Activated CD4-positive, alpha-beta T cell treated with anti-CD3 and anti-CD28 coated beads, Interleukin-2, amount 50 U/mL, for 16 hours (primary cell): Measurements from ENCODE around the gene LILRA1.
A peak's percentile ranks its signal among the peaks of the same experiment; 100 is the strongest.
"Not testable (repeated sequence)": the region's sequence is repeated elsewhere in the genome, so short reads cannot be mapped to it uniquely, and the experiment has no call there.

Experiments
- DNase-seq: peaks from one replicate; pipeline ENCODE4 v3.0.0-alpha.2; 2020

Gene LILRA1

DNA sequence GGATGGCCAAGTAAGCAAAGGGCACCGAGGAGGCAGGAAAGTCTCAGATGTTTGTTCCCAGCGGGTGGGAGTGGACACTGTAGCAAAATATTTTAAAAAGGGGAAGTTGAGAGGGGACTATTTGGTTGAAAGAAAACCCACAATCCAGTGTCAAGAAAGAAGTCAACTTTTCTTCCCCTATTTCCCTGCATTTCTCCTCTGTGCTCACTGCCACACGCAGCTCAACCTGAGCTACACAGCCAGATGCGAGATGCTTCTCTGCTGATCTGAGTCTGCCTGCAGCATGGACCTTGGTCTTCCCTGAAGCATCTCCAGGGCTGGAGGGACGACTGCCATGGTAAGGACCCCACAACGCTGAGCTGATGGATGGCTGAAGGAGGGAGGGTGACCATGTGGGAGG, at the start of gene LILRA1:
LILRA1 (plus strand) TSS at position 188 of the 400 bp plus-strand sequence. CDS start 613 bp downstream, outside the sequence.
- not testable (repeated sequence) for DNase-seq

DNA sequence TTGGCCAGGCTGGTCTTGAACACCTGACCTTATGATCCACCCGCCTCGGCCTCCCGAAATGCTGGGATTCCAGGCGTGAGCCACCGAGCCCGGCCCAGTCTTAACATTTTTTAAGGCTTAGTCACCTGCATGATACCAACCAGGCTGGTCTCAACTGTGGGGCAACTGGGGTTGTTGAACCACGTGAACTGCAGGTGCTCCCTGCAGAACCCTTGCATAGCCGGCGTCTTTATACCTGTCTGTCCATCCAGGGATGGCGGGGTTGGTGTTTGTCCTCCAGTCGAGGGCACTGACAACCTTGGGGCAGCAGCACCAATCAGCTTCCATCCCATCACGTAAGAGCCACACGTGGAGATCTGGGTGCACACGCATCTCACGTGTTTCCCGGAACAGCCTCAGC, 44.6 kb upstream of the LILRA1 start:
- DNase-seq: no peak

DNA sequence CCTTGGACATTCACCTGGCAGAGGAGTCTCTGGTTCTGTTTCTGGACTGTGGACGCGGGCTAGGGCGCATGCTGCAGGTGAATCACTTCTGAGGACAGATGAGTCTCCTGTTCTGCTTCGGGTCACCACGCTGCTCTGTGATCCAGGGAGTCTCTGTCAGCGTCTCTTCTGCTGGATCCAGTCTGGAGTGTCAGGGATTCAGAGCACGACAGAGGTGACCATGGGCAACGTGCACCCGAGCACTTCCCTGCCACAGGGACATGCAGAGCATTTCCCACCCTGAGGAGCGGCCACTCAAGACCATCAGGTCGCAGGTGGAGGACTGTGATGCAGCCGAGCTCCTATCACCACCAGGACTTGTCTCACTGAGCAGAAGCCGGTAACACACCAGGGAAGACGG, 44.2 kb upstream of the LILRA1 start:
- DNase-seq: no peak

DNA sequence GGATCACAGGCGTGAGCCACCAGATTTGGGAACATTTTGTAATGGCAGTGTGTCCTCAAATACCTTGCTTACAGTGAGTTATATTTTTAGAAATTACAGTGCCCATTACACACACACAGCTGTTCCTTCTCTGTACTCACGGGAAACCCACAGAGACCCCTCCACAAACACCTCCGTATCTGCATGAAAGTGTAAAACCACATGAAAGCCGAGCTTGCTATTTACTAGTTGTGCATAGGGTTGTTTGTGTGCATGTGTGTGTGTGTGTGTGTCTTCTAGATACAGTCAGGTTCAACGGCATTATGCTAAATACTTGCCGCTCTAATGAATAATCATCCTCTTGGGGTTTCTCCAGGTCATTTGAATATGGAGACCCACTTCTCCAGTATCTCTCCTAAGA, 42.1 kb upstream of the LILRA1 start:
- peak; percentile 23 for DNase-seq

DNA sequence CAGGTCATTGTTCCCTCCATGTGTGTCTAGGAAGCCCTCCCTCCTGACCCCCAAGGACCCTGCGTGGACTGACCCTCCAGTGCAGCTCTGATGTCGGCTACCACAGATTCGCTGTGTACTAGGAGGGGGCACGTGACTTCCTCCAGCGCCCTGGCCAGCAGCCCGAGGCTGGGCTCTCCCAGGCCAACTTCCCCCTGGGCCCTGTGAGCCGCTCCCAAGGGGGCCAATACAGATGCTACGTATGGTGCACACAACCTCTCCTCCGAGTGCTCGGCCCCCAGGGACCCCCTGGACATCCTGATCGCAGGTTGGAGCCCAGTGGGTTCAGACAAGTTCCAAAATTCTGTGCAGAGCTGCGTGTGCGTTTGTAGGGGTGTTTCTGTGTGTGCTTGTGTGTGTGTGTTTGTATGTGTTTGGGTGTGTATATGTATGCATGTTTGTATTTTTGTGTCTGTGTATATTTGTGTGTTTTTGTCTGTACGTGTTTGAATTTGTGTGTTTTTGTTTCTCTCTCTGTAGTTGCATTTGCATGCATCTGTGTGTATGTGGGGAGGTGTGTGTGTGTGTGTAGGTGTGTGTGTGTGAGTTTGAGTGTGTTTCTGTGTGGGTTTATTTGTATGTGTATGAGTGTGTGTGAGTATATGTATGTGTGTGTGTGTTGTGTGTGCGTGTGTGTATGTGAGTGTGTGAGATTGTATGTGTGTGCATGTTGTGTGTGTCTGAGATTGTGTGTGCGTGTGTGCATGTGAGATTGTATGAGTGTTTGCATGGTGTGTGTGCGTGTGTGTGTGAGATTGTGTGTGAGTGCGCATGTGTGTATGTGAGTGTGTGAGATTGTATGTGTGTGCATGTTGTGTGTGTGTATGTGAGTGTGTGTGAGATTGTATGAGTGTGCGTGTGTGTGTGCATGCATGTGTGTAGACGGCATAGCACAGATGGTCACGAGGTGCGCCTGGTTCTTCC, 41.2 kb upstream of the LILRA1 start:
- DNase-seq: no peak

DNA sequence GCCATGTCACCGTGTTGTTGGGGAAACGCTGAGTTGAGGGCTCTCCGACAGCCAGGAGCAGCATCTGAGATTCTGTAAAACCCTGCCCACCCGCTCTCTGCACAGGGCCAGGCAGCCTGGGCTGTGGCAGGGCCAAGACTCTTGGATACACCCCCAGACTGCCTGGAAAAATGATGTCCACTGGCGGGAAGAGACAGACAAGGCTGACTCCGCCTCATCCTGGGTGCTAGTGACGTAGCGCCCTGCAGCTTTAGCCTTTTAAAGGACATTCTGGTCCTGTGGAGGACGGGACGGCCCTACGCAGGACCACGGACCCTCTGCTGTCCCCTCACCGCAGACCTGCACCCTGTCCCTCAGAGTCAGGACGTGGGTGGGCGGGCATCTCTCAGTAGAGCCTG, 40.5 kb upstream of the LILRA1 start:
- DNase-seq: no peak

DNA sequence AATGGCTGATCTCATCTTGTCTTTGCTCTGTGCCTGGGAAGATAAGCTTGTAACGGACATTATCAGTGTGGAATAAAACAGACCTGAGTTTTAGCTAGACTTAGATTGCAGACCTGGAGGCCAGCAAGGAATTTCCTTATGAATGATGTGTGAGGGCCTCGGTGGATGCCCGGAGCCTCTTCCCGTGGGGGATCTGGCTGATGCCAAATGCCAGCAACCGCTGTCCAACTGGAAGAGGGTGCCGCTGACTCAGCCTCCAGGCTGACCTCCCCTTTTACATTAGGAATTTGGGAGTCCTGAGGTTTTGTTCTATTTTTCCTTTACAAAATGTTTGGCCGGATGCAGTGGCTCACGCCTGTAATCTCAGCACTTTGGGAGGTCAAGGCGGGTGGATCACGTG, 39.4 kb upstream of the LILRA1 start:
- no peak for DNase-seq

DNA sequence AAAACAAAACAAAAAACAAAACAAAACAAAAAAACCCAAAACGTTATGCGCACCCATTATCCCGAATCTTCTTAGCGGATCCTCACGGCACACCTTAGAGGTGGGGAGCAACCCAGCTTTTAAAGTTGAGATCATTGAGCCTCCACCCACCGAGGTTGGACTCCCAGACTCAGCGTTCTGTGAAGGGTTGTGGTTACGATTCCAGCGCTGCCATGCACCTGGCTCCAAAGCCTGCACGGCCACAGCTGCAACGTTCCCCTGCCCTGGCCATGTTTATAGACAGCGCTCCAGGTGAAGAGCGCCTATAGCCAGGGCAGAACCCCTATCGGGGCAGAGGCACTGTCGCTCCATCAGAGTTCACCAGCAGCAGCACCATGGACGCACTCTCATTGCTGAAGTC, 38.5 kb upstream of the LILRA1 start:
- no peak for DNase-seq

DNA sequence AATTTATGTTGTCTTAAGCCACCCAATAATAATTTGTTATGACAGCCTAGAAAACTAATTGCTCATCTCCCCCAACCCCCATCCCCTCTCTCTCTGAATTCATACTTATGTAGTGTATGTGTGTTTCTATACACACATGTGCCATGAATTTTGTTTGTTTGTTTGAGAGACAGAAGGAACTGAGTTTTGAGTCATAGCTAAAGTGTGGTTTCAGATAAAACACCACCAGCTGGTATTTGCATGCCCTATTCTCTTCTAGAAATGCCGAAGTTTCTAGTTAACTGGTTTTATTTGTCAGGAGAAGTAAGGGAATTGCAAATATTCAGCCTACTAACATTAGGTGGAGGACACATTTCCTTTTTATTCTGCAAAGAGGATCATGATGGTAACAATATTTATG, 37.2 kb upstream of the LILRA1 start:
- DNase-seq: no peak

DNA sequence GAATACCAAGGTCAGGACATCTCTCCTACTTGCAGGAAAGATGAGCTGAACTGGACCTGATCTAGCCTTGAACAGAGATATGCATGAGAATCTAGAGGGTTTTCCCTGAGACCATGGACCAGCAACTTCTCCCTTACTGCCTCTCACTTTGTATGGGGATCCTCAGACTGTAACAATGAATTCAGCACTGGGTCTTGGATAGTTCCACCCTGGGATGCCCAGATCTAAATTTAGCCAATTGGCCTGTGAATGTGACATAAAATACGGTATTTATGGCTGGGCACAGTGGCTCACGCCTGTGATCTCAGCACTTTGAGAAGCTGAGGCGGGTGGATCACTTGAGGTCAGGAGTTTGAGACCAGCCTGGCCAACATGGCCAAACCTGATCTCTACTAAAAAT, 35.1 kb upstream of the LILRA1 start:
- no peak for DNase-seq

DNA sequence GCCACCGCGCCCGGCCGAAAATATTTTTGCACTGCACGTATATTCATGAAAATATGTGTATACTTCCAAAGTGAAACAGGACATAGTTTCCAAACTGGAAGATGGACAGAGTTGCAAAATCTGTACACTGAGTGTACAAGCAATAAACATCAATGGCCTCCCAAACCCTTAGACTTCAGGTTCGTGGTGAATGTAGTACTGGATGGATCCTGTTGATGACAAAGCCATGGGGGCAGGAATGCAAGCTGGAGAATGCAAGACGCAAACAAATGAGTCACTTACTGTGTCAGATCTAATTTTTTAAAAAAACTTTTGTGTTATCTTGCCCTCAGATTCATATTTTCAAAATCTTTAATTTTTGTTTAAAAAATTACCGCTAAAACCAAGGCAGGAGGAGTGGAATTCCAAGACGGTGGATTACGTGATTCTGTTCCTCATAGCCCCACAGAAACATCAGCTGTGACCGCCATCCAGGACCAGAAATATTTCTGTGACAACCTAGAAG, 32.5 kb upstream of the LILRA1 start:
- DNase-seq: no peak

DNA sequence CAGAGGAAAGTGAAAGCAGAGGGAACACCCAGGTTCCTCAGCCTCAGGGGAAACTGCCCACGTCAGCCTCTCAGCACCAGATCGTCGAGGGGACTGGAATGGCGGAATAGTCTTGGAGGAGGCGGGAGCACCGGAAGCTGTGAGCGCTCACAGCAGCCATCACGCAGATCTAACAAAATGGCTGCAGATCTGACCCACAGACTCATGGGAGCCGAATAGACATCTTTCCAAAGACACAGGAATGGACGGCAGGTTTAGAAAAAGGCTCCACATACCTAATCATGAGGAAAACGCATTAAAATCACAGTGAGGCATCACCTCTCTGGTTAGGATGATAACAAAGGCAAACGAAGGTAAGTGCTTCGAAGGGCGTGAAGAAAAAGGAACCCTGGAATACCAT, 31.6 kb upstream of the LILRA1 start:
- DNase-seq: no peak

DNA sequence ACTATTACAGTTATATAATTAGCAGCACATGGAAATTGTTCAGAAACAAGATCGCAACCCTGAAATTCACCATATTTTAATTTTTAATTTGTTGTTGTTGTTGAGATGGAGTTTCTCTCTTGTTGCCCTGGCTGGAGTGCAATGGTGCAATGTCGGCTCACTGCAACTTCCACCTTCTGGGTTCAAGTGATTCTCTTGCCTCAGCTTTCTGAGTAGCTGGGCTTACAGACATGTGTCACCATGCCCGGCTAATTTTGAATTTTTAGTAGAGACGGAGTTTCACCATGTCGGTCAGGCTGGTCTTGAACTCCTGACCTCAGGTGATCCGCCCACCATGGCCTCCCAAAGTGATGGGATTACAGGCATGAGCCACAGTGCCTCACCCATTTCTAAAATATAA, 30.2 kb upstream of the LILRA1 start:
- not testable (repeated sequence) for DNase-seq

DNA sequence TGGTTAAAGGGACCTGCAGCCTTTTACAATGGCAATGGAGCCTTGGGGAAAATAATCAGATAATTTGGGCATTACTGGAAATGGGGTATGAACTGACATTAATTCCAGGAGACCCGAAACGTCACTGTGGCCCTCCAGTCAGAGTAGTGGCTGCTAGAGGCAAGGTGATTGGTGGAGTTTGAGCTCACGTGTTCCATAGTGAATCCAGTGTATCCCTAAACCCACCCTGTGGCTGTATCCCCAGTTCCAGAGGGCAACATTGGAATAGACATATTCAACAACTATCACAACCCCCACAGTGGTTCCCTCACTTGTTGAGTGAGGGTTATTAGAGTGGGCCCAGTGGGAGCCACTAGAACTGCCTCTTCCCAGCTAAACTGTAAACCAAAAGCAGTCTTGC, 23.1 kb upstream of the LILRA1 start:
- no peak for DNase-seq

DNA sequence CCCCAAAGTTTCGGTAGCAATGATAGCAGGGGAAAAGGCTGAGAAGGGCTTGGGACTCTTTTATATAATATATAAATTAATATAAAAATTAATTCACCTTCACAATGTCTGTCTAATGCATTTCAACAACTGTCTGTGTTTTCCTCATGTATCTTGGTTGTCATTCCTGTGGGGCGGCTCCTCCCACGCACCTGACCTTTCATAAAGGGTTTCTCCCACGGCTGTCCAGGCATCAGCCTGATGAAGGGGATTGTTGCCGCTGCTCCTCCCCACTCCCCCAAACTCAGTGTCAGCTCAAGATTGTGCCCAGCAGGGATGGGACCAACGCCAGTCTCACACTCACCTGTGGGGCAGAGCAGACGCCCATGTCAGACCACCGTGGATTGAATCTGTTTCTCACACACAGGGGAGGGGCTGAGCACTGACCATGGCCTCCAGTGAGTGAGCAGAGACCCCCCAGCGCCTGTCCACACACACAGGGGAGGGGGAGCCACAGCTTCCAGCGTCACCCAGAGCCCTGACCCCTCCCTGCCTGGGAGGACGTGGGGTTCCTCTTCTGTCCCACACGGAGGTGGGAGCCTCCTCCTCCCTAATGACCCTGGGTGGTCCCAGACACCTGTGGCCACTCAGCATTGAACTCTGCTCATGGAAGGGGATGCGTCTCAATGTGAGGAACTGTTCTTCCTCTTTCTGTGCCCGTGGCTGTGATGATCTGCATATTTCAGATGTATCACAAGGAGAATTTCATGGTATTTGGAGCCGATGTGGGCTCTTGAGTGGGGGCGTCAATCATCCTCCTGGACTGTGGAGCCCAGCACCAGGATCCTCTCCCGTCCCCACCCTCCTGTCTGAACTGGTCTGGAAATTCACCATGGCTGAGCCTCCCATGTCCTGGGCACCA, 21.5 kb upstream of the LILRA1 start:
- not testable (repeated sequence) for DNase-seq

DNA sequence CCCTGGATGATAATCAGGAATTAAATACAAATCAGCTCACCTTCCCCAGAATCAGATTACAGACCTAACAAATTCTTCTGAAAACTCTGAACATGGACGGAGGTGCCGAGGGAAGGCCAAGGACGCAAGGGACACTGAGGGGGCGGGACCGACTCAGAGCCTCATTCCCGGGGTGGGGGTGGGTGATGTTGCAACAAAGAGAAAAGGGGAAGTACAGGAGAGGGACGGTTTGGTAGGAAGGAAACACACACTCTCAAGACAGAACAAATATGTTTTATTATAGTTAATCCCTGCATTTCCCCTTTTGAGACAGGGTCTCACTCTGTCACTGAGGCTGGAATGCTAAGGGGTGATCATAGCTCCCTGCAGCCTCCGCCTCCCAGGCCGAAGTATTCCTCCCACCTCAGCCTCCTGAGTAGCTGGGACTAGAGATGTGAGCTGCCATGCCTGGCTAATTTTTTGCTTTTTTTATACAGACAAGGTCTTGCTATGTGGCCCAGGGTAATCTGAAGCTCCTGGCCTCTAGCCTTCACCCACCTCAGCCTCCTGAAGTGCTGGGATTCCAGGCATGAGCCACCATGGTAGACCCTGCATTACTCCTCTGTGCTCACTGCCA, 20.6 kb upstream of the LILRA1 start:
- no peak for DNase-seq

DNA sequence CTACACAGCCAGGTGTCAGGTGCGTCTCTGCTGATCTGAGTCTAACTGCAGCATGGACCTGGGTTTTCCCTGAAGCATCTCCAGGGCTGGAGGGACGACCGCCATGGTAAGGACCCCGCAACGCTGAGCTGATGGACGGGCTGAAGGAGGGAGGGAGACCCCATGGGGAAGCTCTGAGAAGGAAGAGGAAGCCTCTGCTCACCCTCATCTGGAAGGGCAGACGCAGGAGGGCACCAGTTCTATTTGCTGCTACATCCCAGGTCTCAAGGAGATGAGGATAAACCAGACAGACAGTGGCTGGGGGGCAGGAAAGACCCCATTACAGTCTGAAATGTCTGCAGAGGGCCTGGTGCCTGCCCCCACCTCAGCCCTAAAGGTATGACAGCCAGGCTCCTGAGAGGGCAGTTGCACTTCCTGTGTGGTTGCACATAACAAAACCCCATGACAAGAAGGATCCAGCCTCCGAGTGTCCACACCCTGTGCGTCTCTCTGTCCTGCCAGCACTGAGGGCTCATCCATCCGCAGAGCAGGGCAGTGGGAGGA, 20.0 kb upstream of the LILRA1 start, which contains the start of gene LILRA2:
LILRA2 (plus strand) TSS at position 461 of the 543 bp plus-strand sequence. CDS start 89 bp downstream, outside the sequence.
- no peak for DNase-seq

DNA sequence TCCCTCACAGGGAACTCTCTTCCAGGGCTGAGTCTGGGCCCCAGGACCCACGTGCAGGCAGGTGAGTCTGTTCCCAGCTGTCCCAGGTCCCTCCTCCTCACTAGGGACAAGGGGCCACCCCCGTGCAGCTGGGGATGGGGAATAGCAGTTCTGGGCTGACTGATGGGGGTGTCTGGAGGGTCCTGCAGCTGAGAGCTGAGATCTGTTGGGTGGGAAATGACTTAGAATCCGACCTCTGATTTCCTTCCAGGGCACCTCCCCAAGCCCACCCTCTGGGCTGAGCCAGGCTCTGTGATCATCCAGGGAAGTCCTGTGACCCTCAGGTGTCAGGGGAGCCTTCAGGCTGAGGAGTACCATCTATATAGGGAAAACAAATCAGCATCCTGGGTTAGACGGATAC, 19.4 kb upstream of the LILRA1 start:
- no peak for DNase-seq

DNA sequence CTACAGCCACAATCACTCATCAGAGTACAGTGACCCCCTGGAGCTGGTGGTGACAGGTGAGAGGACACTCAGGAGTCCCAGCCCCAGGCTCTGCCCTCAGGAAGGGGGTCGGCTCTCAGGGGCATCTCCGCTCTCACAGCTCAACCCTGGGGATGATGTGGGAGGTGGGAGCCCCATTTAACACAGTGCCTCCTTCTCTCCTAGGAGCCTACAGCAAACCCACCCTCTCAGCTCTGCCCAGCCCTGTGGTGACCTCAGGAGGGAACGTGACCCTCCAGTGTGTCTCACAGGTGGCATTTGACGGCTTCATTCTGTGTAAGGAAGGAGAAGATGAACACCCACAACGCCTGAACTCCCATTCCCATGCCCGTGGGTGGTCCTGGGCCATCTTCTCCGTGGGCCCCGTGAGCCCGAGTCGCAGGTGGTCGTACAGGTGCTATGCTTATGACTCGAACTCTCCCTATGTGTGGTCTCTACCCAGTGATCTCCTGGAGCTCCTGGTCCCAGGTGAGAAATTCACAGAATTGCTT, 18.8 kb upstream of the LILRA1 start:
- no peak for DNase-seq

DNA sequence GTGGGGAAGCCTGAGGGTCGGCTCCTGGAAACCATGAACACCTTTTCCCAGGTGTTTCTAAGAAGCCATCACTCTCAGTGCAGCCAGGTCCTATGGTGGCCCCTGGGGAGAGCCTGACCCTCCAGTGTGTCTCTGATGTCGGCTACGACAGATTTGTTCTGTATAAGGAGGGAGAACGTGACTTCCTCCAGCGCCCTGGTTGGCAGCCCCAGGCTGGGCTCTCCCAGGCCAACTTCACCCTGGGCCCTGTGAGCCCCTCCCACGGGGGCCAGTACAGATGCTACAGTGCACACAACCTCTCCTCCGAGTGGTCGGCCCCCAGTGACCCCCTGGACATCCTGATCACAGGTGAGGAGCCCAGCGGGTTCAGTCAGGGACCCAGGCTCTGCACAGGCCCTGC, 18.2 kb upstream of the LILRA1 start:
- DNase-seq: not testable (repeated sequence)

DNA sequence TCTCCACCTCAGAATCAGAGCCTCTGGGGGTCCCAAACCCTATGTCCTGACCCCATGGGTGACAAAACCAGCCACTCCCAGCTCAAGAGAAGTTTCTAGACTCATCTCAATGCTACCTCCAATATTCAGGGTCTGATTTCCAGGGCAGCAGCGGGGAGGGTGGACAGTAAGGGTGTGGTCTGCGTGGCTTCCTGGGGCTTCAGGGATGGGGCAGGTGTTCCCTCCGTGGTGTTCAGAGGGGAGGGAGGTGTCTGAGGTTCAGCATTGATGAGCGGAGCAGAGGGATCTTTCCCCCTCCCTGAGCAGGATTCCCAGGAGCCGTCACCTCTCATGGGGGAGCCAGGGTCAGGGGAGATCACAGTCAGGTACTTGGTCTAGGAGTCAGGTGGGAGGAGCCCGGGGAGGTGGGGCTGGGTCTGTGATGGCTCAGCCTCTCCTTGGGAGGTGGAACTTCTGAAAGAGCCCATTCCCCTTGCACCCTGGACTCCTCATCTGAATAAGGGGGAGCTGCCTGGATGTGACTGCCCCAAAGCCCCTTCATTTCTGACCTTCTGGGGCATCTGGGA, 16.9 kb upstream of the LILRA1 start:
- no peak for DNase-seq

DNA sequence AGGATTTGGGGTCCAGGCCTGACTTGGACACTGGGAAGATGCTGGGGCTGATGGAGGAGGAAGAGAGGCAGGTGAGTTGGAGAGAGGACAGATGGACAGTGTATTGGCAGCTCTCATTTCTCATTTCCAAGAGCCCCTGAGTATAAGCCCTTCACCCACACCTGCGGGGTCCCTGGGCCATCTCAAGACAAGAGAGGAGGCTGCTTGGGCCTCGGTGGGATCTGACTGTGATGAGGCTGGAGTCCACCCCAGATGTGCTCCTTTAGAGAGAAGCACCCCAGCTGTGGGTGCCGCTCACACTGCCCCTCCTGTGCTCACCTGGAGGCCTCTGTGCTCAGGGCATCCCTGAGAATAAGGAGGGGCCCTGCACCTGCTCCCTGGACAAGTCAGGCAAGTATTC, 16.1 kb upstream of the LILRA1 start:
- DNase-seq: no peak
